Activated T-cell treated with anti-CD3 and anti-CD28 coated beads, Interleukin-2, amount 50 U/mL, for 1 hour (primary cell): ENCODE measurements around the gene TATDN2.

Experiments
- DNase-seq: peaks from one replicate; pipeline ENCODE4 v3.0.0-alpha.2; 2020

The TATDN2 gene

GRCh38 chr3:10320320-10320677, 72.0 kb downstream of the TATDN2 start:
- DNase-seq: no peak

GRCh38 chr3:10321630-10322351, 73.5 kb downstream of the TATDN2 start:
- no peak for DNase-seq

- DNase-seq: no peak
Observed at GRCh38 chr3:10322352-10322710, 74.1 kb downstream of the TATDN2 start.

- no peak for DNase-seq
Observed at GRCh38 chr3:10327592-10327991, 79.3 kb downstream of the TATDN2 start.

- no peak for DNase-seq
Observed at GRCh38 chr3:10328460-10329071, 80.3 kb downstream of the TATDN2 start.

- no peak for DNase-seq
Observed at GRCh38 chr3:10329495-10330015, 81.3 kb downstream of the TATDN2 start.

- DNase-seq: no peak
Observed at GRCh38 chr3:10330319-10330718, 82.1 kb downstream of the TATDN2 start.
